IMR-90 (cell line): ENCODE data around the gene KRT9.

Experiments
- CEBPB ChIP-seq: IDR thresholded peaks from 2 replicates; pipeline ENCODE4 v1.6.1; 2012; ENCODE audit warnings: low read depth, low read length, improper control_type of control experiment
- FOS ChIP-seq: fragments of 150-350 bp; IDR thresholded peaks from 2 replicates; pipeline ENCODE4 v1.6.1; 2016; ENCODE audit warnings: low read depth, low read length
- MXI1 ChIP-seq: IDR thresholded peaks from 2 replicates; pipeline ENCODE4 v1.6.1; 2012; ENCODE audit warnings: low read depth, mild to moderate bottlenecking, low read length, moderate library complexity, borderline replicate concordance
- POLR2A ChIP-seq: IDR thresholded peaks from 2 replicates; pipeline ENCODE4 v1.6.1; 2012; ENCODE audit warnings: mild to moderate bottlenecking, low read depth, low read length
- RCOR1 ChIP-seq: IDR thresholded peaks from 2 replicates; pipeline ENCODE4 v1.6.1; 2012; ENCODE audit warnings: mild to moderate bottlenecking, low read length, improper control_type of control experiment; ENCODE audit not compliant: insufficient replicate concordance
- RFX5 ChIP-seq: IDR thresholded peaks from 2 replicates; pipeline ENCODE4 v1.8.0; 2012; ENCODE audit warnings: low read depth, mild to moderate bottlenecking, low read length, moderate library complexity
- TF ChIP-seq, protein P1 (sequence below): fragments of 150-350 bp; IDR thresholded peaks from 2 replicates; pipeline ENCODE4 v1.6.1; 2016; ENCODE audit warnings: low read depth, mild to moderate bottlenecking, low read length, moderate library complexity, borderline replicate concordance
- TF ChIP-seq, protein P2 (sequence below): conservative IDR thresholded peaks from 2 replicates; pipeline ENCODE4 v1.5.1; 2012; ENCODE audit warnings: mild to moderate bottlenecking, low read depth, low read length, improper control_type of control experiment
- TF ChIP-seq, protein P3 (sequence below): fragments of 150-350 bp; IDR thresholded peaks from 2 replicates; pipeline ENCODE4 v1.6.1; 2017; ENCODE audit warnings: mild to moderate bottlenecking, antibody characterized with exemption, low read length, low read depth

DNA sequence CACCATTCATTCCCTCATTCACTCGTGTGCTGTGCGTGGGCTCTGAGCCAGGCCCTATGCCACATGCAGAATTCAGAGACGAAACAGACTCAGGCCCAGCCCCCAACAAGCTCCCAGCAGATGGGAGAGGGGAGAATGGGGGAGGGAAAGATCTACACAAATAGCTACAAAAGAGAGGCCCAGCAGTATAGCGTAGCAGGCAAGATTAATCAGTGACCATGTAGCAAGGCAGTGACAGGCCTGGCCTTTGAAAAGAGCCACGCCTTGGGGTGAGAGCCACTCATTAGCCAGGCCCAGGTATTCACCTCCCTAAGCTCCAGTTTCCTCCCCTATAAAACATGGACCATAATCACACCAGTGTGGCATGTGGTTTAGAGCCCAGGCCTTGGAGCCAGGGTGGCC, 27.4 kb downstream of the KRT9 start:
- TF ChIP-seq, protein P1, sequence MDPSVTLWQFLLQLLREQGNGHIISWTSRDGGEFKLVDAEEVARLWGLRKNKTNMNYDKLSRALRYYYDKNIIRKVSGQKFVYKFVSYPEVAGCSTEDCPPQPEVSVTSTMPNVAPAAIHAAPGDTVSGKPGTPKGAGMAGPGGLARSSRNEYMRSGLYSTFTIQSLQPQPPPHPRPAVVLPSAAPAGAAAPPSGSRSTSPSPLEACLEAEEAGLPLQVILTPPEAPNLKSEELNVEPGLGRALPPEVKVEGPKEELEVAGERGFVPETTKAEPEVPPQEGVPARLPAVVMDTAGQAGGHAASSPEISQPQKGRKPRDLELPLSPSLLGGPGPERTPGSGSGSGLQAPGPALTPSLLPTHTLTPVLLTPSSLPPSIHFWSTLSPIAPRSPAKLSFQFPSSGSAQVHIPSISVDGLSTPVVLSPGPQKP = no peak
- TF ChIP-seq, protein P2, sequence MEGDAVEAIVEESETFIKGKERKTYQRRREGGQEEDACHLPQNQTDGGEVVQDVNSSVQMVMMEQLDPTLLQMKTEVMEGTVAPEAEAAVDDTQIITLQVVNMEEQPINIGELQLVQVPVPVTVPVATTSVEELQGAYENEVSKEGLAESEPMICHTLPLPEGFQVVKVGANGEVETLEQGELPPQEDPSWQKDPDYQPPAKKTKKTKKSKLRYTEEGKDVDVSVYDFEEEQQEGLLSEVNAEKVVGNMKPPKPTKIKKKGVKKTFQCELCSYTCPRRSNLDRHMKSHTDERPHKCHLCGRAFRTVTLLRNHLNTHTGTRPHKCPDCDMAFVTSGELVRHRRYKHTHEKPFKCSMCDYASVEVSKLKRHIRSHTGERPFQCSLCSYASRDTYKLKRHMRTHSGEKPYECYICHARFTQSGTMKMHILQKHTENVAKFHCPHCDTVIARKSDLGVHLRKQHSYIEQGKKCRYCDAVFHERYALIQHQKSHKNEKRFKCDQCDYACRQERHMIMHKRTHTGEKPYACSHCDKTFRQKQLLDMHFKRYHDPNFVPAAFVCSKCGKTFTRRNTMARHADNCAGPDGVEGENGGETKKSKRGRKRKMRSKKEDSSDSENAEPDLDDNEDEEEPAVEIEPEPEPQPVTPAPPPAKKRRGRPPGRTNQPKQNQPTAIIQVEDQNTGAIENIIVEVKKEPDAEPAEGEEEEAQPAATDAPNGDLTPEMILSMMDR = no peak
- no peak for TF ChIP-seq RFX5
- no peak for TF ChIP-seq MXI1
- no peak for TF ChIP-seq CEBPB
- no peak for TF ChIP-seq POLR2A
- TF ChIP-seq, protein P3, sequence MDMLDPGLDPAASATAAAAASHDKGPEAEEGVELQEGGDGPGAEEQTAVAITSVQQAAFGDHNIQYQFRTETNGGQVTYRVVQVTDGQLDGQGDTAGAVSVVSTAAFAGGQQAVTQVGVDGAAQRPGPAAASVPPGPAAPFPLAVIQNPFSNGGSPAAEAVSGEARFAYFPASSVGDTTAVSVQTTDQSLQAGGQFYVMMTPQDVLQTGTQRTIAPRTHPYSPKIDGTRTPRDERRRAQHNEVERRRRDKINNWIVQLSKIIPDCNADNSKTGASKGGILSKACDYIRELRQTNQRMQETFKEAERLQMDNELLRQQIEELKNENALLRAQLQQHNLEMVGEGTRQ = no peak
- no peak for TF ChIP-seq RCOR1
- TF ChIP-seq FOS = no peak
